AG04450 (cell line): ENCODE data around the gene UXS1. TPM values are rescaled to one million over a fixed set of nuclear protein-coding genes. Genes with fewer than 3 reads are reported as not detected.

Experiments used
- CTCF ChIA-PET: fragments of 300-600, 350-600 bp; formaldehyde crosslinking; extraction: SDS; loops from one replicate; lab custom pipeline; 2022; ENCODE audit warnings: antibody characterized with exemption, inconsistent platforms; lab: Charles Lee
- POLR2A ChIA-PET: fragments of 350-600 bp; formaldehyde crosslinking; extraction: SDS; loops from one replicate; lab custom pipeline; 2021; ENCODE audit warnings: antibody characterized with exemption, inconsistent platforms; lab: Yijun Ruan, JAX
- DNase-seq: peaks from one replicate; pipeline ENCODE4 v3.0.0-alpha.2; 2011; ENCODE audit warnings: low read depth, low spot score
- H3K27ac ChIP-seq: one replicate; pipeline ENCODE4 v1.5.1; 2012; ENCODE audit warnings: low read depth, low read length, control low read depth
- H3K27me3 ChIP-seq: one replicate; pipeline ENCODE4 v1.6.0; 2012; ENCODE audit warnings: low read length; ENCODE audit not compliant: control insufficient read depth, insufficient read depth
- H3K4me3 ChIP-seq: 2 replicates; pipeline ENCODE4 v1.5.1; 2011; ENCODE audit warnings: mild to moderate bottlenecking, low read depth, low read length, control low read depth
- H3K9me3 ChIP-seq: 2 replicates; pipeline ENCODE4 v1.5.1; 2012; ENCODE audit warnings: low read length; ENCODE audit not compliant: control insufficient read depth, insufficient read depth
- polyA plus RNA-seq: library from polyadenylated mRNA; depleted of rRNA; stranded (reverse); fragments of >200 nt; gene quantifications from 2 replicates; pipeline ENCODE4 v1.2.3, GENCODE V29; 2011
- TF ChIP-seq, protein P1 (sequence below): IDR thresholded peaks from 2 replicates; pipeline ENCODE4 v1.5.1; 2011; ENCODE audit warnings: low read depth, low read length, control low read depth, inconsistent platforms

The UXS1 gene
- polyA plus RNA-seq, 1 experiment = 53.2 TPM

GRCh38 chr2:106095478-106096298 is 98.4 kb downstream of the UXS1 start:
- H3K27me3 ChIP-seq = no peaks in the 10 kb centered on the region
- DNase-seq = no peak
- no peak overlapping the region for H3K4me3 ChIP-seq
- H3K9me3 ChIP-seq = no peaks in the 10 kb centered on the region
- POLR2A ChIA-PET = no interaction called here
- CTCF ChIA-PET = interaction anchor here (1.1 kb wide), 1 partner anchor 9 kb away, joined by 5 read pairs; no protein-coding TSS in a partner anchor
- no peak overlapping the region for H3K27ac ChIP-seq
- TF ChIP-seq, protein P1, sequence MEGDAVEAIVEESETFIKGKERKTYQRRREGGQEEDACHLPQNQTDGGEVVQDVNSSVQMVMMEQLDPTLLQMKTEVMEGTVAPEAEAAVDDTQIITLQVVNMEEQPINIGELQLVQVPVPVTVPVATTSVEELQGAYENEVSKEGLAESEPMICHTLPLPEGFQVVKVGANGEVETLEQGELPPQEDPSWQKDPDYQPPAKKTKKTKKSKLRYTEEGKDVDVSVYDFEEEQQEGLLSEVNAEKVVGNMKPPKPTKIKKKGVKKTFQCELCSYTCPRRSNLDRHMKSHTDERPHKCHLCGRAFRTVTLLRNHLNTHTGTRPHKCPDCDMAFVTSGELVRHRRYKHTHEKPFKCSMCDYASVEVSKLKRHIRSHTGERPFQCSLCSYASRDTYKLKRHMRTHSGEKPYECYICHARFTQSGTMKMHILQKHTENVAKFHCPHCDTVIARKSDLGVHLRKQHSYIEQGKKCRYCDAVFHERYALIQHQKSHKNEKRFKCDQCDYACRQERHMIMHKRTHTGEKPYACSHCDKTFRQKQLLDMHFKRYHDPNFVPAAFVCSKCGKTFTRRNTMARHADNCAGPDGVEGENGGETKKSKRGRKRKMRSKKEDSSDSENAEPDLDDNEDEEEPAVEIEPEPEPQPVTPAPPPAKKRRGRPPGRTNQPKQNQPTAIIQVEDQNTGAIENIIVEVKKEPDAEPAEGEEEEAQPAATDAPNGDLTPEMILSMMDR = no peak

GRCh38 chr2:106094131-106094841 is 99.8 kb downstream of the UXS1 start:
- POLR2A ChIA-PET = no interaction called here
- no peaks in the 10 kb centered on the region for H3K9me3 ChIP-seq
- TF ChIP-seq, protein P1 = no peak
- no peak overlapping the region for H3K4me3 ChIP-seq
- H3K27me3 ChIP-seq = no peaks in the 10 kb centered on the region
- DNase-seq = no peak
- CTCF ChIA-PET = interaction anchor here (1.1 kb wide), 1 partner anchor 11 kb away, joined by 3 read pairs; no protein-coding TSS in a partner anchor
- no peak overlapping the region for H3K27ac ChIP-seq

DNA sequence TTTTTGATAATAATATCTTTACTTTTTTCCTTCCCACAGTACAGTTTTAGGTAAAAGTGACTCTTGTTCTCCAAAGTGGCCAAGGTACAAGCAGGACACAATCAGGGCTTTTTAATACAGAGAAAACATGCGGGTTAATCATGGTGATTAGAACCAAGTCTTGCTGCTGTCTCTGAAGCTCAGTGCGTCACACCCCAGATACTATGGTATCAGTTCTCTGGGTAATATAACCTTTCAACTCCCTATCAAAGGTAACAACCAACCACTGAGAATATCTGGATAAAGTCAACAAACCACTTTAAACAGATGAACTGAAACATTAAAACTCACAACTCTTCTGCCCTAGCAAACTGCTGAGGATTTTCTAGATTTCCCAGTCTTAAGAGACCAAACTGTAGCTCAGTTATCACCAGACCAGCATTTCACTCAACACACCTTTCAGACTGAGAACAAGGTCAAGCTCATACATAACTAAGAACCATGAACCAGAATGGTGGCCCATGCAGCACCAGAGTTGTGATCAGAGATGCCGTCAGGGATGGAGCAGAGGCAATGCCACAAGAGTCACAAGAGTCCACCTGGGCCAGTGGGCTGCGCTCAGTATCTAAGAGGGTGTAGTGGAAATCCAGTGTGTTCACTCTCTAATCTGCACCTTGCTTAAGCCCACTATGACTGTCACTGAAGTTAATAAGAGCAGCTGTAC is 103.0 kb downstream of the UXS1 start:
- no peak for DNase-seq
- no peaks in the 10 kb centered on the region for H3K27me3 ChIP-seq
- H3K4me3 ChIP-seq = no peak overlapping the region
- CTCF ChIA-PET = no interaction called here
- no peaks in the 10 kb centered on the region for H3K9me3 ChIP-seq
- H3K27ac ChIP-seq = no peak overlapping the region
- POLR2A ChIA-PET = no interaction called here
- TF ChIP-seq, protein P1 = no peak

GRCh38 chr2:106089611-106090010 is 104.5 kb downstream of the UXS1 start:
- H3K9me3 ChIP-seq = no peaks in the 10 kb centered on the region
- no peak overlapping the region for H3K4me3 ChIP-seq
- no peak for DNase-seq
- no peaks in the 10 kb centered on the region for H3K27me3 ChIP-seq
- H3K27ac ChIP-seq = no peak overlapping the region
- CTCF ChIA-PET = no interaction called here
- POLR2A ChIA-PET = no interaction called here
- TF ChIP-seq, protein P1 = no peak
